Measurements from ENCODE around the gene PPP6R2.

DNA sequence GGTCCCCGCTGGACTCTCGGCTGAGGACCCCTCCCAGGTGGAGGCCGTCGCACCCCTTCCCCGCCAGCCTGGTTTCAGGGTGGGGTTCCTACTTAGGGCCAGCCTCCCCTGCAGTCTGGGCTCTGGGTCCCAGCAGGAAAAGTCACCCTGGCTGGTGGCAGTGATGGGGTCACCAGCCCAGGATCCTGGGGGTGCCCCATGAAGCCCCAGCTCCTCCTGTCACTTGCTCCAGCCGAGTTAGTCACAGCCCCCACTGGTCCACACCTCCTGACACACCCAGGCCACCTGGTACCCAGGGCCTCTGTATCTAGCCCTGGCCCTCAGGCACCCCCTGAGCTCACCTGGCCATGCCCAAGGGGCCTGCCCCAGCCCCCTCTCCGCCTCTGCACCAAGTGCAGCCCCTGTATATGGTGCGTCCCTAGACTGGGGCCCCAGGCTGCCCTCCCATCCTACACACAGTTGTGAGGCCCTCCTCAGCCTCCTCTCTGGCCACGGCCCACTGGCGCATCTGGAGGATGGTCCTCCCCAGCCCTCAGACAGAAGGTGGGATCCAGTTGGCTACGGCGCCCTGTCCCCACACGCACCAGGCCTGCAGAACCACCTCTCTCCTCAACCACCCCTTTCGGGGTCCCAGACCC, 42.4 kb upstream of the PPP6R2 start:
- TF ChIP-seq, protein P1, sequence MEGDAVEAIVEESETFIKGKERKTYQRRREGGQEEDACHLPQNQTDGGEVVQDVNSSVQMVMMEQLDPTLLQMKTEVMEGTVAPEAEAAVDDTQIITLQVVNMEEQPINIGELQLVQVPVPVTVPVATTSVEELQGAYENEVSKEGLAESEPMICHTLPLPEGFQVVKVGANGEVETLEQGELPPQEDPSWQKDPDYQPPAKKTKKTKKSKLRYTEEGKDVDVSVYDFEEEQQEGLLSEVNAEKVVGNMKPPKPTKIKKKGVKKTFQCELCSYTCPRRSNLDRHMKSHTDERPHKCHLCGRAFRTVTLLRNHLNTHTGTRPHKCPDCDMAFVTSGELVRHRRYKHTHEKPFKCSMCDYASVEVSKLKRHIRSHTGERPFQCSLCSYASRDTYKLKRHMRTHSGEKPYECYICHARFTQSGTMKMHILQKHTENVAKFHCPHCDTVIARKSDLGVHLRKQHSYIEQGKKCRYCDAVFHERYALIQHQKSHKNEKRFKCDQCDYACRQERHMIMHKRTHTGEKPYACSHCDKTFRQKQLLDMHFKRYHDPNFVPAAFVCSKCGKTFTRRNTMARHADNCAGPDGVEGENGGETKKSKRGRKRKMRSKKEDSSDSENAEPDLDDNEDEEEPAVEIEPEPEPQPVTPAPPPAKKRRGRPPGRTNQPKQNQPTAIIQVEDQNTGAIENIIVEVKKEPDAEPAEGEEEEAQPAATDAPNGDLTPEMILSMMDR (conservative IDR thresholded peaks at IDR 0.05) = no peak
- no peak for TF ChIP-seq ZFX (IDR thresholded peaks at IDR 0.05)

All from C4-2B (cell line).